ENCODE results near the gene DISC1. TPM values are rescaled to one million over a fixed set of nuclear protein-coding genes. Genes with fewer than 3 reads are reported as not detected.

DISC1 gene
- total and polyA plus RNA-seq, 2 donors (not counting 1 experiment from before 2014, with no cell fraction given): 2.7 to 4.3 TPM

DNA sequence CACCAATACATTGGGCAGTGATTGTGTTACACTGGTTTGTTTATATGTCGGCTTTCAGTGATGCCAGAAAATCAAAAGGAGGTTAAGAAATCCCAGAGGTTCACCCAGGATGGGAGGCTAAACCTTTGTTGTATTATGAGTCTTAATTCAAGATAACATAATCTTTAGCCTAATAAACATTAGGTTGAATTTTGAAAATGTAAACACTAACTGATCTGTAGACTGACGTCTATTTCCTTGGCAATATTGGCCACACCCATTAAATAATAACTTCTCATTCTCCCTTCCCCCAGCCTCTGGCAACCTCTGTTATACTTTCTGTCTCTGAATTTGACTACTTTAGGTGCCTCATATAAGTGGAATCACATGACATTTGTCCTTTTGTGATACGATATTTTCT lies 238.7 kb downstream of the DISC1 start:
- Histone ChIP-seq H3K27me3 (replicated peaks in 1 of 4; ENCODE audit: control extremely low read depth in 1 of 4, control insufficient read depth in 3 of 4, insufficient read depth in 4 of 4, low read length in 3 of 4) (no peaks in the 10 kb centered on the region), H2AFZ (ENCODE audit: insufficient read depth, low read depth, low read length, poor library complexity, severe bottlenecking) (no peak overlapping the region), H3K9me3 (ENCODE audit: control extremely low read depth in 1 of 3, control insufficient read depth in 2 of 3, insufficient read depth in 1 of 3, low read length in 2 of 3) (no peaks in the 10 kb centered on the region), H4K20me1 (ENCODE audit: control insufficient read depth, insufficient read depth, low read length, poor library complexity, severe bottlenecking) (no peaks in the 10 kb centered on the region), H3K9ac (ENCODE audit: low read length) (no peak overlapping the region), H3K4me3 (ENCODE audit: control extremely low read depth in 1 of 5, extremely low read depth in 1 of 5, insufficient read depth in 1 of 5, low read depth in 2 of 5, low read length in 4 of 5) (no peak overlapping the region), H3K4me2 (replicated peaks; ENCODE audit: low read depth, low read length, poor library complexity, severe bottlenecking) (no peak overlapping the region), H3K27ac (ENCODE audit: low read length in 2 of 2) (no peak overlapping the region), H3K4me1 (ENCODE audit: control insufficient read depth in 2 of 2, insufficient read depth in 2 of 2, low read length in 2 of 2) (peaks cover 0 to 9% of the 10 kb centered on the region in 2 donors), H3K36me3 (replicated peaks in 1 of 2; ENCODE audit: control extremely low read depth in 1 of 2, control insufficient read depth in 1 of 2, extremely low read depth in 1 of 2, insufficient read depth in 2 of 2, low read length in 1 of 2) (no peaks in the 10 kb centered on the region), H3K79me2 (ENCODE audit: control insufficient read depth, insufficient read depth, low read length) (no peaks in the 10 kb centered on the region)
- Mint-ChIP-seq H3K27ac (no peak overlapping the region), H3K4me3 (no peak overlapping the region), H3K4me1 (peaks cover 13% of the 10 kb centered on the region), H3K27me3 (no peaks in the 10 kb centered on the region), H3K9me3 (ENCODE audit: insufficient read depth) (no peaks in the 10 kb centered on the region)
- WGBS (ENCODE audit: insufficient coverage): no CpG with 5 or more reads among the region's 3 CpGs
- TF ChIP-seq EZH2 (IDR thresholded peaks at IDR 0.05; ENCODE audit: borderline replicate concordance, insufficient read depth, low read depth, low read length, poor library complexity, severe bottlenecking): no peak
- TF ChIP-seq, protein P1, sequence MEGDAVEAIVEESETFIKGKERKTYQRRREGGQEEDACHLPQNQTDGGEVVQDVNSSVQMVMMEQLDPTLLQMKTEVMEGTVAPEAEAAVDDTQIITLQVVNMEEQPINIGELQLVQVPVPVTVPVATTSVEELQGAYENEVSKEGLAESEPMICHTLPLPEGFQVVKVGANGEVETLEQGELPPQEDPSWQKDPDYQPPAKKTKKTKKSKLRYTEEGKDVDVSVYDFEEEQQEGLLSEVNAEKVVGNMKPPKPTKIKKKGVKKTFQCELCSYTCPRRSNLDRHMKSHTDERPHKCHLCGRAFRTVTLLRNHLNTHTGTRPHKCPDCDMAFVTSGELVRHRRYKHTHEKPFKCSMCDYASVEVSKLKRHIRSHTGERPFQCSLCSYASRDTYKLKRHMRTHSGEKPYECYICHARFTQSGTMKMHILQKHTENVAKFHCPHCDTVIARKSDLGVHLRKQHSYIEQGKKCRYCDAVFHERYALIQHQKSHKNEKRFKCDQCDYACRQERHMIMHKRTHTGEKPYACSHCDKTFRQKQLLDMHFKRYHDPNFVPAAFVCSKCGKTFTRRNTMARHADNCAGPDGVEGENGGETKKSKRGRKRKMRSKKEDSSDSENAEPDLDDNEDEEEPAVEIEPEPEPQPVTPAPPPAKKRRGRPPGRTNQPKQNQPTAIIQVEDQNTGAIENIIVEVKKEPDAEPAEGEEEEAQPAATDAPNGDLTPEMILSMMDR (IDR thresholded peaks at IDR 0.05): no peak
- POLR2A ChIA-PET: no interaction called here
- CTCF ChIA-PET: interaction anchor here (2.2 kb wide), 1 partner anchor 66 kb away, joined by 8 read pairs; no protein-coding TSS in a partner anchor
- intact Hi-C loops (cut with micrococcal nuclease): loop anchor here (5.0 kb wide), 1 partner anchor 508 kb away; no protein-coding TSS in a partner anchor
- no peak for DNase-seq
- no peak for ATAC-seq (ENCODE audit: low read depth)

DNA sequence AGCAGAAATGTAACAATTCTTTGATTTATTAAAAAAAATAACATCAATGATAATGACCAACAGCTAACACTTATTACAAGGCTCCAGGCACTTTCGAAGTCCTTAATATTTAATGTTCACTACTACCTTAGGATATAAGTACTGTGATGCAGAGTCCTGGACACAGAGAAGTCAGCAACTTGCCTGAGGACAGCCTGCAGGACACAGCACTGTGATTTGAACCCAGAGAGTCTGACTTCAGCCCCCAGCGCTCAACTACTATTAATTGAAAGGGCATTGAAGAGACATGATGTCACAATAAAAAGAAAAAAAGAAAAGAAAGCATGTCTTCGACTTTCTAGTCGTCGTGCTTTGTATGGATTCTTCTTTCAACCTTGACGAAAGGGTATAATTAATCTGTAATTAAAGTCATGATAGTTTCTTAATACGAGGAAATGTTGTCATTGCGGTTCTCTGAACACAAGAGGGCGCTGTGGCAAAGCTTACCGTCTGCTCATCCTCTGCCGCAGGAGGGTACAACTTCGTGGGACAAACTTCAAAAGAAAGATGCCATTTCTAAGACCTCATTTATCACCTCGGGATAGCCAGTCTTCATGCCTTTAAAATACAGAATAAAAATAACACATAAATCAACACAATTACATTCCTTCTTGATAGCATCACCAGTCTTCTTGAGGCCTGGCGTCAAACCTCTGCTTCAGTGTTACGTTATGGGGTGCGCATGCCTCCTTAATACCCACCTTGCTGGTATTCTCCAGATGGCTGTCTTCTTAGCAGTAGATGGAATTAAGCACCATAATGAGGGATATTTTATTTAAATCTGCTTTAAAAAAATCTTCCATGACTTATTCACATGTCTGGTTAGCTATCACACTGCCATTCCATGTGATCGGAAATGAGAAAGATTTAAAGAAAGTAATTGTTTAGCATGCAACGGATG lies 240.1 kb downstream of the DISC1 start:
- no peaks in the 10 kb centered on the region for H3K27me3 ChIP-seq (replicated peaks in 1 of 4; ENCODE audit: control extremely low read depth in 1 of 4, control insufficient read depth in 3 of 4, insufficient read depth in 4 of 4, low read length in 3 of 4)
- H3K4me1 ChIP-seq (ENCODE audit: control insufficient read depth in 2 of 2, insufficient read depth in 2 of 2, low read length in 2 of 2): peaks cover 0 to 9% of the 10 kb centered on the region in 2 donors
- no peaks in the 10 kb centered on the region for H3K36me3 ChIP-seq (replicated peaks in 1 of 2; ENCODE audit: control extremely low read depth in 1 of 2, control insufficient read depth in 1 of 2, extremely low read depth in 1 of 2, insufficient read depth in 2 of 2, low read length in 1 of 2)
- POLR2A ChIA-PET: no interaction called here
- no peak overlapping the region for H3K27ac ChIP-seq (ENCODE audit: low read length in 2 of 2)
- Mint-ChIP-seq H3K4me3 (no peak overlapping the region), H3K27ac (no peak overlapping the region), H3K9me3 (ENCODE audit: insufficient read depth) (no peaks in the 10 kb centered on the region), H3K4me1 (peaks cover 15% of the 10 kb centered on the region), H3K27me3 (no peaks in the 10 kb centered on the region)
- no peaks in the 10 kb centered on the region for H3K9me3 ChIP-seq (ENCODE audit: control extremely low read depth in 1 of 3, control insufficient read depth in 2 of 3, insufficient read depth in 1 of 3, low read length in 2 of 3)
- WGBS (ENCODE audit: insufficient coverage): 28% methylated on average over 11 of the region's 18 CpGs
- no peak overlapping the region for H2AFZ ChIP-seq (ENCODE audit: insufficient read depth, low read depth, low read length, poor library complexity, severe bottlenecking)
- TF ChIP-seq, protein P1 (IDR thresholded peaks at IDR 0.05): peak; percentile 91
- no peak for TF ChIP-seq EZH2 (IDR thresholded peaks at IDR 0.05; ENCODE audit: borderline replicate concordance, insufficient read depth, low read depth, low read length, poor library complexity, severe bottlenecking)
- DNase-seq (peak; percentile 54), ATAC-seq (ENCODE audit: low read depth) (no peak)
- intact Hi-C loops (cut with micrococcal nuclease): loop anchor here (5.0 kb wide), 1 partner anchor 509 kb away; no protein-coding TSS in a partner anchor
- no peaks in the 10 kb centered on the region for H4K20me1 ChIP-seq (ENCODE audit: control insufficient read depth, insufficient read depth, low read length, poor library complexity, severe bottlenecking)
- H3K4me3 ChIP-seq (ENCODE audit: control extremely low read depth in 1 of 5, extremely low read depth in 1 of 5, insufficient read depth in 1 of 5, low read depth in 2 of 5, low read length in 4 of 5): no peak overlapping the region
- H3K9ac ChIP-seq (ENCODE audit: low read length): no peak overlapping the region
- CTCF ChIA-PET: interaction anchor here (1.1 to 2.8 kb wide), 12 partner anchors 9 to 1158 kb away, joined by 3 to 11 read pairs (median 4); no protein-coding TSS in a partner anchor
- no peaks in the 10 kb centered on the region for H3K79me2 ChIP-seq (ENCODE audit: control insufficient read depth, insufficient read depth, low read length)
- H3K4me2 ChIP-seq (replicated peaks; ENCODE audit: low read depth, low read length, poor library complexity, severe bottlenecking): no peak overlapping the region
